Daoy (cell line): ENCODE measurements around the gene RIPK3. TPM values are rescaled to one million over a fixed set of nuclear protein-coding genes. Genes with fewer than 3 reads are reported as not detected.
"Not testable (repeated sequence)": the region's sequence is repeated elsewhere in the genome, so short reads cannot be mapped to it uniquely, and the experiment has no call there.

ENCODE experiments used
- DNase-seq: peaks from one replicate; pipeline ENCODE4 v3.0.0-alpha.2; 2015; ENCODE audit warnings: low read depth
- total RNA-seq: library from RNA; depleted of rRNA; stranded (reverse); fragments of >200 nt; shearing (Covaris generic); gene quantifications from 2 replicates; pipeline ENCODE4 v1.2.3, GENCODE V29; 2014; rRNA removed

RIPK3 gene
- total RNA-seq, result not detected in 2 replicates

- DNase-seq, result no peak
These were observed at the start of gene RIPK3 for GRCh38 chr14:24339284-24340151. TSS of gene RIPK3 (minus strand) at chr14:24339991. CDS start at chr14:24339826, 165 bp downstream.

GRCh38 chr14:24389226-24389848, 49.5 kb upstream of the RIPK3 start:
- no peak for DNase-seq

- no peak for DNase-seq
These were observed 48.8 kb upstream of the RIPK3 start for GRCh38 chr14:24388474-24389179.

GRCh38 chr14:24387579-24387978, 47.8 kb upstream of the RIPK3 start:
- DNase-seq, result not testable (repeated sequence)

GRCh38 chr14:24387009-24387345, 47.2 kb upstream of the RIPK3 start:
- no peak for DNase-seq

- DNase-seq, result no peak
These were observed 45.7 kb upstream of the RIPK3 start for GRCh38 chr14:24385524-24385923.

GRCh38 chr14:24384169-24384568, 44.4 kb upstream of the RIPK3 start:
- no peak for DNase-seq

- no peak for DNase-seq
These were observed 42.2 kb upstream of the RIPK3 start for GRCh38 chr14:24382064-24382371.

GRCh38 chr14:24381363-24382063, 41.7 kb upstream of the RIPK3 start:
- DNase-seq, result peak; percentile 38

- DNase-seq, result no peak
These were observed 40.3 kb upstream of the RIPK3 start for GRCh38 chr14:24379907-24380730.

- DNase-seq, result no peak
These were observed 39.5 kb upstream of the RIPK3 start for GRCh38 chr14:24378981-24379906.

- DNase-seq, result no peak
These were observed 38.5 kb upstream of the RIPK3 start for GRCh38 chr14:24378327-24378726.

GRCh38 chr14:24377657-24378056, 37.9 kb upstream of the RIPK3 start:
- no peak for DNase-seq

GRCh38 chr14:24377126-24377525, 37.3 kb upstream of the RIPK3 start:
- no peak for DNase-seq

- DNase-seq, result no peak
These were observed 36.8 kb upstream of the RIPK3 start for GRCh38 chr14:24376448-24377070.

GRCh38 chr14:24372701-24373416, 33.1 kb upstream of the RIPK3 start:
- peak; percentile 29 for DNase-seq

- DNase-seq, result not testable (repeated sequence)
These were observed 31.8 kb upstream of the RIPK3 start for GRCh38 chr14:24371605-24372004.

- DNase-seq, result no peak
These were observed 31.0 kb upstream of the RIPK3 start for GRCh38 chr14:24370748-24371147.
